ENCODE data around the gene SULT1A2.
"Not testable (repeated sequence)": the region's sequence is repeated elsewhere in the genome, so short reads cannot be mapped to it uniquely, and the experiment has no call there.

- not testable (repeated sequence) for TF ChIP-seq POLR2A (IDR thresholded peaks at IDR 0.05; ENCODE audit: low read length); GATA1 (IDR thresholded peaks at IDR 0.05; ENCODE audit: low read depth, low read length)
Measured at GRCh38 chr16:28599377-28600285, 2.8 kb upstream of the SULT1A2 start.
